H1 (cell line): ENCODE results near the gene GPR83. TPM values are rescaled to one million over a fixed set of nuclear protein-coding genes. Genes with fewer than 3 reads are reported as not detected.

Experiments used
- ASH2L ChIP-seq: fragments of 200-600, 300-600 bp; sonication (generic); IDR thresholded peaks from one replicate; pipeline ENCODE4 v1.7.1; 2017; ENCODE audit warnings: low read length
- BRCA1 ChIP-seq: IDR thresholded peaks from 2 replicates; pipeline ENCODE4 v1.6.1; 2012; ENCODE audit warnings: low read depth, low read length, improper control_type of control experiment
- CBX8 ChIP-seq: fragments of 300-800, 300-1000 bp; sonication (generic); IDR thresholded peaks from 2 replicates; pipeline ENCODE4 v1.7.1; 2016; ENCODE audit warnings: low read depth, low read length, borderline replicate concordance
- CHD1 ChIP-seq: IDR thresholded peaks from 2 replicates; pipeline ENCODE4 v1.6.1; 2012; ENCODE audit warnings: low read depth, low read length, improper control_type of control experiment
- EGR1 ChIP-seq: IDR thresholded peaks from 2 replicates; pipeline ENCODE4 v1.6.1; 2011; ENCODE audit warnings: low read depth, low read length, borderline replicate concordance
- EP300 ChIP-seq, 2 experiments: IDR thresholded peaks; 1 replicate in 1 of 2; 2 replicates in 1 of 2; pipeline ENCODE4 v1.6.1; 2011 to 2012; ENCODE audit warnings: low read depth in 2 of 2, low read length in 2 of 2, mild to moderate bottlenecking in 2 of 2, borderline replicate concordance in 1 of 2, inconsistent platforms in 1 of 2, moderate library complexity in 1 of 2
- FOSL1 ChIP-seq: IDR thresholded peaks from 2 replicates; pipeline ENCODE4 v1.6.1; 2011; ENCODE audit warnings: mild to moderate bottlenecking, low read depth, low read length, moderate library complexity; ENCODE audit not compliant: insufficient read depth
- GABPA ChIP-seq: IDR thresholded peaks from 2 replicates; pipeline ENCODE4 v1.6.1; 2011; ENCODE audit warnings: mild to moderate bottlenecking, low read length, moderate library complexity, borderline replicate concordance; ENCODE audit not compliant: insufficient read depth
- HDAC2 ChIP-seq, 2 experiments: fragments of 300-600 bp in 1 of 2; sonication (generic) in 1 of 2; IDR thresholded peaks; 2 replicates each; pipeline ENCODE4 v1.6.1; 2011 to 2012; ENCODE audit warnings: low read depth in 2 of 2, low read length in 2 of 2, mild to moderate bottlenecking in 2 of 2, moderate library complexity in 2 of 2, borderline replicate concordance in 1 of 2, inconsistent platforms in 1 of 2
- HDAC6 ChIP-seq: IDR thresholded peaks from one replicate; pipeline ENCODE4 v1.7.1; 2012; ENCODE audit warnings: low read depth, mild to moderate bottlenecking, inconsistent platforms, low read length, moderate library complexity
- MAFK ChIP-seq: IDR thresholded peaks from 2 replicates; pipeline ENCODE4 v1.6.1; 2012; ENCODE audit warnings: low read depth, mild to moderate bottlenecking, improper control_type of control experiment, low read length
- POLR2A ChIP-seq, 2 experiments: IDR thresholded peaks; 1 replicate in 1 of 2; 2 replicates in 1 of 2; pipeline ENCODE4 v1.6.1; 2011; ENCODE audit warnings: low read depth in 2 of 2, low read length in 2 of 2, mild to moderate bottlenecking in 2 of 2; ENCODE audit errors: control extremely low read depth in 1 of 2
- POU5F1 ChIP-seq: IDR thresholded peaks from 2 replicates; pipeline ENCODE4 v1.6.1; 2011; ENCODE audit warnings: low read depth, mild to moderate bottlenecking, low read length, moderate library complexity
- RFX5 ChIP-seq: IDR thresholded peaks from 2 replicates; pipeline ENCODE4 v1.6.1; 2011; ENCODE audit warnings: low read depth, low read length, improper control_type of control experiment, borderline replicate concordance
- RNF2 ChIP-seq: fragments of 200-900, 300-1000 bp; sonication (generic); IDR thresholded peaks from 2 replicates; pipeline ENCODE4 v1.7.1; 2016; ENCODE audit warnings: borderline replicate concordance, low read depth, mild to moderate bottlenecking, antibody characterized with exemption, low read length; ENCODE audit not compliant: poor library complexity, severe bottlenecking; ENCODE audit errors: missing control alignments
- RXRA ChIP-seq: IDR thresholded peaks from 2 replicates; pipeline ENCODE4 v1.6.1; 2011; ENCODE audit warnings: low read depth, mild to moderate bottlenecking, low read length, moderate library complexity; ENCODE audit not compliant: insufficient read depth
- TAF1 ChIP-seq: IDR thresholded peaks from 2 replicates; pipeline ENCODE4 v1.6.1; 2011; ENCODE audit warnings: mild to moderate bottlenecking, low read depth, low read length
- YY1 ChIP-seq: IDR thresholded peaks from 2 replicates; pipeline ENCODE4 v1.6.1; 2011; ENCODE audit warnings: low read depth, mild to moderate bottlenecking, low read length
- polyA plus RNA-seq, 7 experiments: library from polyadenylated mRNA; depleted of rRNA in 3 of 7; stranded (reverse) in 5 of 7; unstranded in 2 of 7; fragments of >200 nt in 5 of 7; fragments of 200-250 nt in 2 of 7; gene quantifications; 1 replicate in 5 of 7; 2 replicates in 1 of 7; 4 replicates in 1 of 7; pipeline versions ENCODE4 v1.2.1 to v1.2.3, GENCODE V29; 2011 to 2013; ENCODE audit warnings: missing spikeins in 2 of 7, mixed read lengths in 2 of 7
- total RNA-seq: library from RNA; stranded (reverse); fragmentation: NEBNext Ultra II Directional; extraction: Animal tissue kit (Norgen Biotek cat#: 25700); gene quantifications from 2 replicates; pipeline ENCODE4 v1.2.1, GENCODE V29; 2021
- TF ChIP-seq, protein P1 (sequence below): IDR thresholded peaks from 2 replicates; pipeline ENCODE4 v1.6.1; 2012; ENCODE audit warnings: inconsistent platforms
- TF ChIP-seq, protein P2 (sequence below): IDR thresholded peaks from 2 replicates; pipeline ENCODE4 v1.6.1; 2012; ENCODE audit warnings: inconsistent platforms
- TF ChIP-seq, protein P3 (sequence below): IDR thresholded peaks from 2 replicates; pipeline ENCODE4 v1.6.1; 2011; ENCODE audit warnings: low read depth, mild to moderate bottlenecking, low read length; ENCODE audit not compliant: insufficient read depth

Gene GPR83
- total and polyA plus RNA-seq, 2 of the 8 experiments (the other 6 are each of a cell fraction or from before 2014, with no cell fraction given): 0.30 to 1.5 TPM

- peak; percentile 55 for TF ChIP-seq TAF1
- no peak for TF ChIP-seq CBX8
- TF ChIP-seq, protein P1, sequence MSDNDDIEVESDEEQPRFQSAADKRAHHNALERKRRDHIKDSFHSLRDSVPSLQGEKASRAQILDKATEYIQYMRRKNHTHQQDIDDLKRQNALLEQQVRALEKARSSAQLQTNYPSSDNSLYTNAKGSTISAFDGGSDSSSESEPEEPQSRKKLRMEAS: peak; percentile 11; the same call in 1 of the 2 replicates
- no peak for TF ChIP-seq BRCA1
- no peak for TF ChIP-seq HDAC6
- TF ChIP-seq, protein P2, sequence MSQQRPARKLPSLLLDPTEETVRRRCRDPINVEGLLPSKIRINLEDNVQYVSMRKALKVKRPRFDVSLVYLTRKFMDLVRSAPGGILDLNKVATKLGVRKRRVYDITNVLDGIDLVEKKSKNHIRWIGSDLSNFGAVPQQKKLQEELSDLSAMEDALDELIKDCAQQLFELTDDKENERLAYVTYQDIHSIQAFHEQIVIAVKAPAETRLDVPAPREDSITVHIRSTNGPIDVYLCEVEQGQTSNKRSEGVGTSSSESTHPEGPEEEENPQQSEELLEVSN: no peak; the same call in 1 of the 2 replicates
- no peak for TF ChIP-seq CHD1
- no peak for TF ChIP-seq RXRA
- TF ChIP-seq MAFK: no peak
- TF ChIP-seq YY1: no peak
- TF ChIP-seq GABPA: peak; percentile 19; the same call in 1 of the 2 replicates
- no peak for TF ChIP-seq RNF2
- TF ChIP-seq RFX5: no peak
- TF ChIP-seq ASH2L: no peak
- no peak for TF ChIP-seq POU5F1
- peak in 1 of 2 experiments; percentile 62; a peak in 2 of 3 replicates for TF ChIP-seq POLR2A (IDR thresholded peaks at IDR 0.05; ENCODE audit: control extremely low read depth in 1 of 2, low read depth in 2 of 2, low read length in 2 of 2)
- TF ChIP-seq HDAC2 (IDR thresholded peaks at IDR 0.05; ENCODE audit: borderline replicate concordance in 1 of 2, low read depth in 2 of 2, low read length in 2 of 2): no peak
- TF ChIP-seq EGR1: no peak; the same call in 1 of the 2 replicates
- no peak for TF ChIP-seq EP300 (IDR thresholded peaks at IDR 0.05; ENCODE audit: borderline replicate concordance in 1 of 2, low read depth in 2 of 2, low read length in 2 of 2)
- TF ChIP-seq, protein P3, sequence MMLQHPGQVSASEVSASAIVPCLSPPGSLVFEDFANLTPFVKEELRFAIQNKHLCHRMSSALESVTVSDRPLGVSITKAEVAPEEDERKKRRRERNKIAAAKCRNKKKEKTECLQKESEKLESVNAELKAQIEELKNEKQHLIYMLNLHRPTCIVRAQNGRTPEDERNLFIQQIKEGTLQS: no peak
- TF ChIP-seq FOSL1: no peak
Observed at GRCh38 chr11:94400839-94401772, at the start of gene GPR83 (continued).
